Measurements from ENCODE around the gene GAS2L2. TPM values are rescaled to one million over a fixed set of nuclear protein-coding genes. Genes with fewer than 3 reads are reported as not detected.

The GAS2L2 gene
- total and polyA plus RNA-seq, 7 donors = 0.06 TPM; not detected in 6

DNA sequence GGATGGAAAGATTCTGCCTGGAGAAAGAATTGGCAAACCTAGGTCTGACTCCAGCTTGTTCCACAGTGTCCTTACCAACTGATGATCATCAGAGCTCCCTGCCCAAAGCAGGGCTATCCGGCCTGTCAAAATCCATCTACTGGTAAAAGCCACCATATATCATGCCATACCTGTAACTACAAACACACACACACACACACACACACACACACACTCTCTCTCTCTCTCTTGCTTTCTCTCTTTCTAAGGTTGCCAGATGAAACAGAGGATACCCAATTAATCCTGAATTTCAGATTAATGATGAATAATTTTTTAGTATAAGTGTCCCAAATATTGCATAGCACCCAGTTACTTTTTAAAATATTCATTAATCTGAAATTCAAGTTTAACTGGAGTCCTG lies 43.9 kb upstream of the GAS2L2 start:
- Histone ChIP-seq H3K9me3 (no peaks in the 10 kb centered on the region), H3K27me3 (no peaks in the 10 kb centered on the region), H3K4me3 (no peak overlapping the region), H3K27ac (no peak overlapping the region), H3K4me1 (peaks cover 0 to 78% (median 66%) of the 10 kb centered on the region in 4 donors), H3K36me3 (no peaks in the 10 kb centered on the region)
- TF ChIP-seq, protein P1, sequence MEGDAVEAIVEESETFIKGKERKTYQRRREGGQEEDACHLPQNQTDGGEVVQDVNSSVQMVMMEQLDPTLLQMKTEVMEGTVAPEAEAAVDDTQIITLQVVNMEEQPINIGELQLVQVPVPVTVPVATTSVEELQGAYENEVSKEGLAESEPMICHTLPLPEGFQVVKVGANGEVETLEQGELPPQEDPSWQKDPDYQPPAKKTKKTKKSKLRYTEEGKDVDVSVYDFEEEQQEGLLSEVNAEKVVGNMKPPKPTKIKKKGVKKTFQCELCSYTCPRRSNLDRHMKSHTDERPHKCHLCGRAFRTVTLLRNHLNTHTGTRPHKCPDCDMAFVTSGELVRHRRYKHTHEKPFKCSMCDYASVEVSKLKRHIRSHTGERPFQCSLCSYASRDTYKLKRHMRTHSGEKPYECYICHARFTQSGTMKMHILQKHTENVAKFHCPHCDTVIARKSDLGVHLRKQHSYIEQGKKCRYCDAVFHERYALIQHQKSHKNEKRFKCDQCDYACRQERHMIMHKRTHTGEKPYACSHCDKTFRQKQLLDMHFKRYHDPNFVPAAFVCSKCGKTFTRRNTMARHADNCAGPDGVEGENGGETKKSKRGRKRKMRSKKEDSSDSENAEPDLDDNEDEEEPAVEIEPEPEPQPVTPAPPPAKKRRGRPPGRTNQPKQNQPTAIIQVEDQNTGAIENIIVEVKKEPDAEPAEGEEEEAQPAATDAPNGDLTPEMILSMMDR (IDR thresholded peaks at IDR 0.05) = no peak
- TF ChIP-seq EP300 (IDR thresholded peaks at IDR 0.05) (no peak), POLR2AphosphoS5 (IDR thresholded peaks at IDR 0.05) (no peak), POLR2A (IDR thresholded peaks at IDR 0.05) (no peak)
- WGBS, 2 donors = 80 to 95% methylated on average over 1 of the region's 1 CpG
- intact Hi-C loops (cut with DNase I) = no loop called here
- no peak for DNase-seq

DNA sequence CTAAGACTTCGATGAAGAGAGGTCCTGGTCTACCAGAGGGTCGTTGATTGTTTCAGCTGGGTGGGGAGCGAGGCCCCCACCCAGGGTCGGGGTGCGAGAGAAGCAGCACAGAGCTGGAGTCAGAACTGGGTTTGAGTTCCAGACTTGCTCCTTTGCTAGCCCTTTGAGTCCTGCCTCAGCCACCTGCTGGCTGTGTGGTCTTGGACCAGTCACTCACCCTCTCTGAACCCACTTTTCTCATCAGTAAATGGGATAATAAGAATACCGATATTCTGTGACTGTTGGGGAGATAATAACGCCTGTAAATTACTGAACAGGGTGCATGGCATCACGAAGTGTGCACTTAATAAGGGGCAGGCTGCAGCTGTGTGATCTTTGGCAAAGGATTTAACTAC lies 42.8 kb upstream of the GAS2L2 start:
- H3K4me1 ChIP-seq = peaks cover 0 to 71% (median 56%) of the 10 kb centered on the region in 4 donors
- TF ChIP-seq, protein P1 (IDR thresholded peaks at IDR 0.05) = no peak
- TF ChIP-seq EP300 (IDR thresholded peaks at IDR 0.05) = no peak
- no peak for TF ChIP-seq POLR2A (IDR thresholded peaks at IDR 0.05)
- no peak for TF ChIP-seq POLR2AphosphoS5 (IDR thresholded peaks at IDR 0.05)

GRCh38 chr17:35795007-35795870 lies 42.2 kb upstream of the GAS2L2 start, which contains the start of gene MMP28:
Gene MMP28, minus strand, starts transcription at chr17:35795641. Its CDS starts 264 bp downstream, at chr17:35795377.
- no peaks in the 10 kb centered on the region for H3K27me3 ChIP-seq
- H3K4me3 ChIP-seq = peak within 1 kb of the TSS; percentile 53 to 68 (median 66)
- H3K9me3 ChIP-seq = no peaks in the 10 kb centered on the region
- H3K36me3 ChIP-seq = no peaks in the 10 kb centered on the region
- H3K27ac ChIP-seq = peak within 1 kb of the TSS; percentile 68 to 88 (median 78)
- peak; percentile 18 to 35 for TF ChIP-seq POLR2A (IDR thresholded peaks at IDR 0.05)
- TF ChIP-seq EP300 (IDR thresholded peaks at IDR 0.05) = no peak
- peak in 3 of 4 donors; percentile 56 to 82 (median 81) for TF ChIP-seq POLR2AphosphoS5 (IDR thresholded peaks at IDR 0.05)
- TF ChIP-seq, protein P1 (IDR thresholded peaks at IDR 0.05) = no peak
- H3K4me1 ChIP-seq = peaks cover 0 to 65% (median 49%) of the 10 kb centered on the region in 4 donors
- intact Hi-C loops (cut with DNase I) = no loop called here
- DNase-seq = no peak
- WGBS, 2 donors = 1% methylated on average over 89 of the region's 89 CpGs

More for the DNA sequence above, 42.8 kb upstream of the GAS2L2 start:
- Histone ChIP-seq H3K27ac (peak overlapping the region; percentile 68 to 88 (median 78)), H3K36me3 (no peaks in the 10 kb centered on the region), H3K4me3 (peak overlapping the region; percentile 53 to 68 (median 66)), H3K9me3 (no peaks in the 10 kb centered on the region), H3K27me3 (no peaks in the 10 kb centered on the region)
- no peak for DNase-seq
- 8 to 27% methylated on average over 8 of the region's 8 CpGs for WGBS, 2 donors
- intact Hi-C loops (cut with DNase I) = no loop called here

- Histone ChIP-seq H3K9me3 (no peaks in the 10 kb centered on the region), H3K4me1 (peaks cover 0 to 64% (median 49%) of the 10 kb centered on the region in 4 donors), H3K27ac (peak overlapping the region; percentile 31 to 80 (median 72)), H3K27me3 (no peaks in the 10 kb centered on the region), H3K36me3 (no peaks in the 10 kb centered on the region), H3K4me3 (peak overlapping the region in 2 of 4 donors; percentile 64 to 68)
- no peak for TF ChIP-seq EP300 (IDR thresholded peaks at IDR 0.05)
- TF ChIP-seq, protein P1 (IDR thresholded peaks at IDR 0.05) = peak in 1 of 4 experiments; percentile 10
- peak in 1 of 4 donors; percentile 8 for TF ChIP-seq POLR2AphosphoS5 (IDR thresholded peaks at IDR 0.05)
- peak; percentile 63 for DNase-seq
- intact Hi-C loops (cut with DNase I) = no loop called here
- WGBS, 2 donors = 90 to 93% methylated on average over 3 of the region's 3 CpGs
These were observed 40.2 kb upstream of the GAS2L2 start for GRCh38 chr17:35793257-35793656.

Data from sigmoid colon (tissue), 7 donors.